COLO668 (cell line): Measurements from ENCODE around the gene IFNA2.
"Not testable (repeated sequence)": the region's sequence is repeated elsewhere in the genome, so short reads cannot be mapped to it uniquely, and the experiment has no call there.

Experiments used
- DNase-seq: peaks from one replicate; lab custom pipeline; 2025; ENCODE audit not compliant: unreplicated experiment; lab: John Stamatoyannopoulos, UW

Gene IFNA2

DNA sequence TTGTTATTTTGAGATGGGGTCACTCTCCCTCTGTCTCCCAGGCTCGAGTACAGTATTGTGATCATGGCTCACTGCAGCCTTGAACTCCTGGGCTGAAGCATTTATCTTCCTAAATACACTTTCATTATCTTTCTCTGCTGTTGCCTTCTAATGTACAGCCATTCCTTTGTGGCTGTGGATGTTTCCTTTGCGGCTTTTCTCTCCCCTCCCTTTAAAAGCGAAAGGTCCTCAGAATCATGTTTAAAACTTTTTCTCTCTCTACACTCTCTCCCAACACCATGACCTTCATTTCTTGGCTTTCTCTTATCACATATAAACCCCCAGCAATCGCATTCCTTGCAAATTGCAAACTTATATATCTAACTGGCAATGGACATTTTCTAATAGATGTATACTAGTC, 1.6 kb downstream of the IFNA2 start:
- DNase-seq, result no peak

DNA sequence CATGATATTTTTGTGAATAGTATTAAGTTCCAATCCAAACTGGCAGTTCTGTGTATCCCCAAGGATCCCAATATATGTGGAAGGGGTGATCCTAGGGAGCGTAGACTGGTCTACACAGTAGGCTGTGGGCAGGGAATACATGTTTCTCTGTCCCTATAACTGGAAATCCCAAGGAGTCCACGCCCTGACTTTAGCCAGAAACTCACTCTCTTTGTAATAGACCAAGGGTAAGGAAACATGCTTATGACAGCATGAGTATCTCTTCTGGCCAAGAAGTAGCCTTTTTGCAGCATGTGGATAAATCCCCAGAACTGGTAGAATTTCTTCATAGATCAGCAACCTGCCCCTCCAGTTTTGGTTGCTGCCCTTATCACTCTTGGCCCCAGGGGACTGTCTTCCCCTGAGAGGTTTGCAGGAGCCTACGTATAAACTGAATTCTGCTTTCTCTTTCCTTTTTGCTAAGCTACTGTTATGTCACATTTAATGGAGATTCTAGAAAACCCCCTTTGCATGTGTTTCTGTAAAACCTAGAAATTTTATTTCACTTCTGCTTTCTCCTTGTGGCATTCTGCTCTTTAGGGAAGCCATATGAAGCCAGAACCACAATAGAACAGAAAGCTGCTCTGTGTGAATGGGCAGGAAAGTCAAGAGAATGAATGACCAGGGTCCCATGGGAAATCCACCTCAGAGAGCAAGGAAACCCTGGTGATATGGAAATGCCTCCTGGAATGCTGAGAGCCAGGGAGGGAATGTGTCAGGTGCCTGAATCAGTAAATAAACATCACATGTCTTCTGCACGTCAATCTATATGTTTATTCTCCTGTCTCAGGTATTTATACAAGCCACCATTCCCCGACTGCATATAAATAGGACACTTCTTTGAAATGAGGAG, 3.5 kb downstream of the IFNA2 start:
- DNase-seq, result peak; percentile 25

DNA sequence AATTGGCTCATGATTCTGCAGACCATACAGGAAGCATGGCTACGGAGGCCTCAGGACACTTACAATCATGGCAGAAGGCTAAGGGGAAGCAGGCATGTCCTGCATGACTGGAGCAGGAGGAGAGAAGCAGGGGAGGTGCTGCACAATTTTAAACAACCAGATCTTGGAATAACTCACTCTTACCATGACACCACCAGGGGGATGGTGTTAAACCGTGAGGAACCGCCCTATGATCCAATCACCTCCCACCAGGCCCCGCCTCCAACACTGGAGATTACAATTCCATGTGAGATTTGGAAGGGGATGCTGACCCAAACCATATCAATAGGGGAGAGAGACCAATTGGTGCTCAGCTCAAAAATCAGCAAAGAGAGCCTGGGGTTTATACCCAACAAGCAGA, 13.7 kb downstream of the IFNA2 start:
- DNase-seq, result not testable (repeated sequence)

DNA sequence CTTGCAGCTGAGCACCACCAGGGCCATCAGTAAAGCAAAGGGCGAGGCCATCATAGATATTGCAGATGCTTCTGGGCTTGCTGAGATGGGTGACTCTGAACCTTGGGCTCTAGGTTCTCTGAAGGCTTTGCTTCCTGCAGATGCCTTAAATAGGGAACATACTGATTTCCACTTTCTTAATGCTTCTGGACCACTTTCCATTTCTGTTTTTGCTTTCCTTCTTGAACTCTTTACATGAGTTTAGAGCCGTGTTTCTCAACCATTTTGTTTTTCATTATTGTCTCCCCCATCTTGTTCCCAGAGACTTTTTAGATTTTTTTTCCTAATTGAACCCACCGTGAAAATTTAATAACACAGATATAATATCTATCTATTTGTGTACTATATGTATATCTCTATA, 17.2 kb downstream of the IFNA2 start, which contains the start of gene IFNA13:
Gene IFNA13, minus strand, starts transcription at position 101 of the 400 bp plus-strand sequence. Its CDS starts 47 bp downstream, at position 54.
- no peak for DNase-seq

DNA sequence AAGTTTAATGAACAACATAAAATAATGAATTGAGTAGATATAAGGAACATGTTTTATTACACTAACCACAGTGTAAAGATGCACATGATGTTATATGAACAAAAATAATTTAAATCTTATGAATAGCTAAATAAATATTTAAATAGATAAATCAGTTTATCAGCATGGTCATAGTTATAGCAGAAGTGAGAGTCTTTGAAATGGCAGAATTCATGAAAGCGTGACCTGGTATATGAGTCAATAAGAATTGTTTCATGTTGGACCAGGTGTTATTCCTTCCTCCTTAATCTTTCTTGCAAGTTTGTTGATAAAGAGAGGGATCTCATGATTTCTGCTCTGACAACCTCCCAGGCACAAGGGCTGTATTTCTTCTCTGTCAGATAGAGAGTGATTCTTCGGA, 18.0 kb downstream of the IFNA2 start:
- not testable (repeated sequence) for DNase-seq

DNA sequence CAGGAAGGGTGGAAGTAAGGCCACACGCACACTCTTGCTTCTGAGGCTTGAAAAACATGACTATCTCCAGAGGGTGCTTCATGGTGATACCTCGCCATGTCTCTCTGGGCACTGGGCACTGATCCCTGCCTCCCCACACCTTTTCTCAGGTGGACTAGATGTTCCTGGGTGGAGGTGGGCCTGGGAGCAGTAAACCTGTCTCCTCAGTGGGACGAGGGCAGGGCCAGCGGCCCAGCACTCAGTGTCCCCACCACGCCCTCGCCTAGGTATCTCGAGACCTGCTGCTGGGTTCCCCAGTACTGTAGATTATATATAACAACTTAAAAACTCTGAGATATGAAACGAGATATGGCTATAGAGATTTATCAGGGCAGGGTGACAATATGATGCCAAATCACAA, 22.9 kb downstream of the IFNA2 start:
- DNase-seq, result no peak

DNA sequence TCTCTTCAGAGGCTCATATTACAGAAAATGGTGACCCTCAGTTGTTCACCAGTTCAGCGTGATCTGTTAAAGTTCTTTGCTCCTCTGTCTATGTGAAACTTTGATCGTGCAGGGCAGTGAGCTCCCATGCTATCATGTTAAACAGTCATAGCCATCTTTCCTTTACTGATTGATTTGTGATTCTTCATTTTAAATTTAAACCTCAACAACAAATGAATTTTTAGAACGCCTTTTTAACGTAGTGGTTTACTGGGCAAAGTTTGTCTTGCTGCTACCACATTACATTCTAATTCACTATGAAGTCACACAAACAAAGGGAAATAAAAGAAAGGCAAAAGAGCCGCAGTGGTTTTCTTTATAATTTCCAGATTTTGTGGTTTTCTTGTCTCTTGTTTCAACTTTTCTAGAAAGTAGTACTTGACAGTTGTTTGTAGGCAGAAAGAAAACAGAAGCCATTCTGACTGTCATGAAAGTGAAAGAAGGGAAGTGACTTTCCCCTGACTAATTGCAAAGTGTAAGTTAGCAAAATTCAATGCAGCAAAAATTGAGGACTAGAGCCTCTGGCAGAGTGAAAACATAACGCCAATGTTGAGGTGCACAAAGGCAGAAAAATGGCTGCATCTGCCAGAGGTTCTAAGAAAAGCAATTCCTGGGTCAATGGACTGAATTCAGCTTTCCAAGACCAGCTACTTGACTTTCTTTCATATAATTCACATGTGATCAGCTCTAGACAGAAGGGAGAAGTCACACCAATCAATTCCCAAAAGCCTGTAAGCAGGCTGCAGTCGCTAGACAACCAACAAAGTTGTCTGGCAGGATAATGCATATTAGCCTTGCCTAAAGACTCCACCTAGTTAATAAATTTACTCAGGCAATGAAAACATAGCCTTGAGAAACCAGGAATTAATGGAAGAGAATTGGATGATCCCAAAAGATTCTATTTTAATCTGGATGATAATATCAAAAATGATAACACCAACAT, 27.4 kb downstream of the IFNA2 start:
- no peak for DNase-seq

DNA sequence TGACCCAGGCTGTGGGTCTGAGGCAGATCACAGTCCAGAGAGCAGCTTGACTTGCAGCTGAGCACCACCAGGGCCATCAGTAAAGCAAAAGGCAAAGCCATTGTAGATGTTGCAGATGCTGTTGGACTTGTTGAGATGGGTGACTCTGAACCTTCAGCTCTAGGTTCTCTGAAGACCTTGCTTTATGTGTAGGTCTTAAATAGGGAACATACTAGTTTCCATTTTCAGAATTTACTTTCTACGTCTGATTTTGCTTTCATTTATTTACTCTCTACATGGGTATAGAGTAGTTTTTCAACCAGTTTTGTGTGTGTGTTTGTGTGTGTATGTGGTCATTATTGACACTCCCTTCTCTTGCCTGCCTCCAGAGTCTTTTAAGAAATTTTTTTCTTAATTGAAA, 34.4 kb downstream of the IFNA2 start, which contains the start of gene IFNA6:
Gene IFNA6, minus strand, starts transcription at position 101 of the 400 bp plus-strand sequence. Its CDS starts 0 bp downstream, at position 101.
- DNase-seq, result no peak

DNA sequence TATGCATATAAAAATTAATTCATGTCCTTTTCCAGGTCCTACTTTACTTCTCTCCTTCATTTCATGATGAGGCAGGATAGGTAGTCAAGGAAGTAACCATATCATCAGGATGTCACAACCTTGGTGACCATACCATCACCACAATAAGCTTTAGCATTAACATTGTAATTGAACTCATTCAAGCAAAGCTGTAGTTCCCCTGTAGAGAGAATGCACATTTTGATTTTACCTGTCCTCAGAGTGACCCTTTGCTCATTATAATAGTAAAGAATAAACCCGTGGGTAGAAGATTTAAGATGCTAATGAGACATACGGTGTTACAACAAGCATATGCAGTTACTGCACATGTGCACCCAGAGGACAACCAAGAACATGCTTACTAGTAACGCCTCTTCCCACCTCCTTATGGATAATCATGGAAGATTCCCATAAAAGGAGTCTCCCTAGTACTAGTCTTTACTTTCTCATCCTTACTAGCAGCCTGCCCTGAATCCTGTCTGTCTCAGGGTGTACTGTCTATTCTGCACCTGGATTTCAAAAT, 36.7 kb downstream of the IFNA2 start:
- DNase-seq, result no peak

DNA sequence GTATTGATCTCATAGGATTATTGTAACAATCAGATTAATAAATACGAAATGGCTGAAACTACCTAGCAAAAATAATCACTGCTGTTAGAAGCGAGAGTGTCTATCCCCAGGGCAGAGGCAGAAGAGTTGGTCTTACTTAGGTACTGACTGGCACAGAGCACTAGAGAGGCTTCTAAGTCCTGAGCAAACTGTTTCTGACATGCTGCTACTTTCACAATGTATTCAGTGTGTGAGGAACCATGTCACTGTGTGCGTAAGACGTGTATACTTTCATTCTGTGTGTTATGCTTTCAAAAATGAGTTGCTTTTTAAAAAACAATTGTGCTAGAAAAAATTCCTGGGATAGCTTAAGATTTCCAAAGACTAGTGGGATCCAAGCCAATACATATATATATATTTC, 44.5 kb downstream of the IFNA2 start:
- no peak for DNase-seq

DNA sequence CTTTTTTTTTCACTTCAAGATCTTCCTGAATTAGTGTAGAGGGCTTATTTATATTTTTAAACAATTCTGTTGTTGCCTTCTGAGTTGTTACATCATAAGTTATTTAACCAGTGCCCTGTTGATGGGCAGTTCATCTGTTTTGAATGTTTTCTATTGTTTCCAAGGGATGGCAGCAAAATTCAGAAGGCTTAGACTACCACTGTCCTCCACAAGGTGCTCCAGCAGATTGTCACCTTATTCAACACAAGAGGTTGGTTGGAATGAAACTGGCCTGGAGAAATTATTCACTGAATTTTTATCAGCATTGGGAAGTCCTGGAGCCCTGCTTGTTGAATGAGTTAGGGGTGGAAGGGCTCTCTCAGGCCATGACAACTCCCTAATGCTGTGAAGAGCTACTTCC, 48.7 kb downstream of the IFNA2 start:
- no peak for DNase-seq

DNA sequence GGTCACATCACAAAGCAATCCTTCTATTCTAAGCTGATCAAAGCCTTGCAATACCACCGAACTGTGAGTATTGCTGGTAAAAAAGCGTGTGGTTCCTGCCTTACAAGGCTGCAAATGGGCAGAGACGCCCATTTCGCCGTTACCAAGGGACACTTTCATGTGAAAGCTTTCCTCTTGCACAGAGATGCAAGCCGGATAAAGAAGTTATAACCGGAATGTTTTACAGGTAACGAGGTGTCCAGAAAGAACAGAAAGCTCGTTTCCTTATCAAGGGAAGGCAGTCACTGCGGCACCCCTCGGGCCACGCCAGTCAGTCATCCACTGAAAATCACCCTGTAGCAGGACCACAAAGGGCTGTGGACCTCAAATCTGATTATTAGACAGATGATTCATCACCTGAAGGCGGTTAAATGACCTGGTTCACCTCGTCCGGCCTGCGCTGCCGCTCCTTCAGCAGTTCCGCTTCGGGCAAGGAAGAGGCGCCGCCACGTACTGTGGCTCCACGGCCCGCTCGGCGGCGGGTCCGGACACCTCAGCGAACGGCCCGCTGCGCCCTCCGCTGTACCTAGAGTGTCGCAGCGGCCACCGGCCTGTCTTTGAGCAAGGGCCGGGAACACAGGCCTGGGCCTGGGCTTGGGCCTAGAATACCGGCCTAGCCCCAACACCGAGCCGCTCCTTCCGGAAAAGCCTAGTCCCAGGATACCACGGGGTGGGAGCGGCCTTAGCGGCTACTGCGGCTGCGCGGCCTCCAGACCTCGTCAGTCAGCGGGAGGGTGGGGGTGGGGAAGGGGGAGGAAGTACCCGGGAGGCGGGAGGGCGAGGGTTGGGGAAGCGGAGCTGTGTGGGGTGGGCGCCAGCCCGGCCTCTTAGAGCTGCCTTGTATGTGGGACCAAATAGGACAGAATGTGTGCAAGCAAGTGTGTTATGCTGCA, 50.2 kb downstream of the IFNA2 start, which contains the start of gene KLHL9:
Gene KLHL9, minus strand, starts transcription at position 704 of the 932 bp plus-strand sequence. Its CDS starts 545 bp downstream, at position 159.
- DNase-seq, result peak; percentile 92
